NK-92 (cell line): Measurements from ENCODE around the gene FADD.
"Not testable (repeated sequence)": the region's sequence is repeated elsewhere in the genome, so short reads cannot be mapped to it uniquely, and the experiment has no call there.

ENCODE experiments used
- DNase-seq: peaks from one replicate; lab custom pipeline; 2025; ENCODE audit not compliant: unreplicated experiment; lab: John Stamatoyannopoulos, UW

Gene FADD

DNA sequence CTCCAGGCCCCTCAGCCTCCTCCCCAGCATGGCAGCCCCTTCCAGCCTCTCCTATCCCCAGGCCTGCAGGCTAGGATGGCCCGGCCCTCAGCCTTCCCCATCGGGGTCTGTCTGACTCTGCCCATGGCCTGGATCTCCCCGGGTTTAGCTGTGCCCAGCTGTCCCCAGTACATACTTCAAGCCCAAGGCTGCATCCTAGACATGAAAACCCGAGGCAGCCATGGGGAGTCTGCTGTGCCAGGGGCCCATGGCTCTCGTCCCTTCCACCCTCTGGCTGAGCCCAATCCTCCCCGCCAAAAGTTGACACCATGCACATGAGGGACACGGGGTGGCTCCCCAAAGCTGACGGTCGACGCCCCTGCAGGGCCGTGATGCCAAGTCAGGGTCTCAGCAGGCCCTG lies 22.2 kb upstream of the FADD start:
- DNase-seq, result no peak

DNA sequence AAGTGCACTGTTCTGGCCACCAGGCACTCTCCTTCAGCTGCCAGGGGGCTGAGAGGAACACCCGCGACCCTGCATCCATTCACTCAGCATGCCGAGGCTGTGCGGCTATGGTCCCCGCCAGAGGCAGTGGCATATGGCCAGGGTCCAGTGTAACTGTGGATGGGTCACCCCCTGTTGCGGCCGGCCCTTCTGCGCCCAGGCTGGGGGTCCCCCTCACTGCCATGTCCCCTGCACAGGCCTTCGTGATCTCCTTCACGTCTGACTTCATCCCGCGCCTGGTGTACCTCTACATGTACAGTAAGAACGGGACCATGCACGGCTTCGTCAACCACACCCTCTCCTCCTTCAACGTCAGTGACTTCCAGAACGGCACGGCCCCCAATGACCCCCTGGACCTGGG lies 20.8 kb upstream of the FADD start:
- DNase-seq, result no peak

DNA sequence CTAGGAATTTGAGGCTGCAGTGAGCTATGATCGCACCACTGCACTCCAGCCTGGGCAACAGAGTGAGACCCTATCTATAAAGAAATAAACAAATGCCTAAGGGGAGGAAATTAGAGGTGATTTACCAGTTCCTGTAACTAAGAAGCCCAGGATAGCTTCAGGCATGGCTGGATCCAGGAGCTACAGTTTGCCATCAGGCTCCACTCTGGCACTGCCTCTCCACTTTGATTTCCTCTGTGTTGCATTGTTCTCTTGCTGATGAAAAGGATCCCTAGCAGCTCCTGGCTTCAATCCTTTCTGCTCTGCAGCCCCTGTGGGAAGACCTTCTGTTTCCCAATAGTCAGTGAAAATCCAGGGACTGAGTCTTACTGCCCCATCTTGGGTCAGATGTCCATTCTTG lies 20.1 kb upstream of the FADD start:
- no peak for DNase-seq

DNA sequence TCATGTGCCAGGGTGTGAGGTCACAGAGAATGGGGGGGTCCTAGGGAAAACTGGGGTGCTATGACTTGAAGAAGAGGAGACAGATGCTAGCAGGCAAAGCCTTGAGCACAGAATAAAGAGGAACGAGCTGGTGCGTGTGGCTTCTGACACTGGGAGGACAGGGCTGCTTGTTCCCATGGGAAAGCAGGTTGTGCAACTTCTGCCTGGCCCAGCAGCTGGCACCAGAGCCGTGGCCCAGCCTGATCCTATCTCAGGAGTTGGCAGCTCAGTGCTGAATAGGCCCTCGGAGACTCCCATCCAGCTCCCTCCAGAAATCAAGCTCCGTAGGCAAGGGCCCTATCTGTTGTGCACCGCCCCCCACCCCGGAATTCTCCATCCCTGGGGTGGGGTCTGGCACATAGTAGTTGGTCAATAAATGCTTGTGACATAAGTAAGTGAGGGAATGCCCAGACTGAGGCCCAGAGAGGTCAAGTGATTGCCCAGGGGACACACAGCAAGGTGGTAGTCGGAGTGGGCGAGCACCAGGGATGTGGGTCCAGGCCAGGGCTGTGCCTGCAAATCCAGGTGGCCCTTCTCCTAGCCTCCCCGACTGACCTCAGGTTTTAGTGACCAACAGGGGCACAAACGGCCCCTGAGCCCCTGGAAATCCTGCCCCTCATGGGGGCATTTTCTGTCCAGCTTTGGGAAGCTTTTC lies 19.5 kb upstream of the FADD start:
- DNase-seq, result no peak

DNA sequence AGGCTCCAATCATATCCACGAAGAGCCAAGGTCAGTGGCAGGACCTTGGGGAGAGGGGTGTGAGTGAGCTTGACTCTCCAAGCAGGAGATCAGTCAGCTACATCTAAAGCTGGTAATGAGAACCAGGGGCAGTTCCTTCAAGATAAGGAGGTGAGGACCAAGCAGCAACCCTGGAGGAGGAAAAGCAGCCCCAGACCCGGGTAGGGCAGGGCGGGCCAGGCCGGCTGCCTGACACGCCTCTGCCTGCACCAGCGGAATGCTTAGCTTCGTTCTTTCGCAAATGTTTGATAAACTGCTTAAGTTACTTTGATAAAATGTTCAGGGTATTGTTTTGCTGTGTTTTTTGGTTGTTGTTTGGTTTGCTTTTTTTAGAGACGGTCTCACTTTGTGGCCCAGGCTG lies 18.7 kb upstream of the FADD start:
- DNase-seq, result no peak

DNA sequence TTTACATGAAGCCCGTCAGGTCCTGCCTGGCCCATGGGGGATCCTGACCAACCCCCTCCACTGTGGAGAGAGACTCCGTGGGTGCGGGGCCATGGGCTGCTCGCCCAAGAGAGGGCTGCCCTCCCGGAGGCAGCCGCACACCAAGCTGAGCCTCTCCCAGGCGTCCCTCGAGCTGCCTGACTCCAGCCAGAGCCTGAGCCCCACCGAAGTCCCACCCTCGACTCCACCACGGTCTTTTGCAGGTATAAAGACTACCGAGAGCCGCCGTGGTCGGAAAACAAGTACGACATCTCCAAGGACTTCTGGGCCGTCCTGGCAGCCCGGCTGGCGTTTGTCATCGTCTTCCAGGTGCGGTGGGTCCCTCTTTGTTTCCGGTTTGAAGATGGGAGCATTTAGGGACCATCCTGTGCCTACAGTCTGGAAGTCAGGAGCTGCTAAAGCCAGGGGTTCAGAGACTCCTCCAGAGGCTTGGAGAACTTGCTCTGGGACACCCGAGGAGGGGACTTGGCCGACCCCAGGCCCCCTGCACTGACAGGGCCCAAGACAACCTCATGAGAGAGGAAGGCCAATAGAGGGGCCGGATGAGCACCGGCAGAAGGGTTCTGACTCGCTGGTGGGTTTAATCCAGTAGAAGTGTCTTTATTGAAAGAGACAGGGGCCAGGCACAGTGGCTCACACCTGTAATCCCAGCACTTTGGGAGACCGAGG lies 17.6 kb upstream of the FADD start:
- DNase-seq, result no peak

DNA sequence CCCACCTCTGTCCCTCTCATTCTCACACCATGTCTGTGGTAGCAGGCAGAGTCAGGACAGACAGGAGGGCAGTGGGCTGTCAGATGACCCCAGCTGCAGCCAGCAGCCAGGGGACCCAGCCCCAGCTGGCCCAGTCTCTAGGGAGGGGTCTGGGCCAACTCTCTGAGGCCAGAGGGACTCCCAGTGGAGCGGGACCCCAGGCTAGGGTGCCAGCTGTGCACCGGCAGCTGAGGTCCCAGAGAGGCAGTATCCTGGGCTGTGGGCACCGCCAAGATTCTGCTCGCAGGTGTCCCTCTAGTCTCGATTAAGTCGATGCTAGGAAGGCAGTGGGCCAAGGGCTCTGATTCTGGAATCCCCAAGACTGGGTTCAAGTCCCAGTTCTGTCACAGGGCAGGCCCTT lies 16.7 kb upstream of the FADD start:
- DNase-seq, result no peak

DNA sequence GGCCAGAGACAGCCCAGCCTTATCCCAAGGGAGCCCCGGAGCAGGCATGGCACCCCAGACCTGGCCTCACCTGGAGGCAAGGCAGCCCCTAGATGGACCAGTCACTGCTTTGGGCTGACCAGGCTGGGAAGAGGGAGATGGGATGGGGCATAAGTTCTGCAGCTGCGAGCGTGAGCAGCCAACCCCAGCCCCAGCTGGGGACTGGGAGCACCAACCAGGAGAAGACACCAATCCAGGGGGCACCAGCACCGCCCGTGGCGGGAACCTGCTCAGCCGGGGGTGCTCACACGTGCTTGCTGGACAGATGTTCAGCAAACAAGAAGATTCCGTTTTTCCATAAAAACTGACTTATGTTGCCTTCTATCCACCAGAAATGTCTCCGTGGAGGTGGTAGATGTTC lies 16.2 kb upstream of the FADD start:
- DNase-seq, result no peak

DNA sequence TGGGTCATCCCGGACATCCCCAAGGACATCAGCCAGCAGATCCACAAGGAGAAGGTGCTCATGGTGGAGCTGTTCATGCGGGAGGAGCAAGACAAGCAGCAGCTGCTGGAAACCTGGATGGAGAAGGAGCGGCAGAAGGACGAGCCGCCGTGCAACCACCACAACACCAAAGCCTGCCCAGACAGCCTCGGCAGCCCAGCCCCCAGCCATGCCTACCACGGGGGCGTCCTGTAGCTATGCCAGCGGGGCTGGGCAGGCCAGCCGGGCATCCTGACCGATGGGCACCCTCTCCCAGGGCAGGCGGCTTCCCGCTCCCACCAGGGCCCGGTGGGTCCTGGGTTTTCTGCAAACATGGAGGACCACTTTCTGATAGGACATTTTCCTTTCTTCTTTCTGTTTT lies 15.3 kb upstream of the FADD start:
- no peak for DNase-seq

DNA sequence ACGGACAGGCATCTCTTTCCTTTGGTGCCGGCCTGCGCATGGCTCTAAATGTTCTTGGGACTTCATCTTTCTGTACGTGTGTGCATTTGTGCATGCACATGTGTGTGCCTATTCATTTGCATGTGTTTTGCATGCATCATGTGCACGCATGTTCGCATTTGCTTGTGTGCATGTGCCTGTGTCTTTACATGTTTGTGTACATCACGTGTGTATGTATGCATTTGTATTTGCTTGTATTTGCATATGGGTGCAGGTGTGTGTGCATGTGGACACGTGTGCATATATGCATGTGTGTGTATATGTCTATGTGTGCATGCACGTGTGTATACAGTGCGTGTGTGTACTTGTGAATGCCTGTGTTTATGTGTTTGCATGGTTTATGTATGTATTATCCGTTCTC lies 13.5 kb upstream of the FADD start:
- no peak for DNase-seq

DNA sequence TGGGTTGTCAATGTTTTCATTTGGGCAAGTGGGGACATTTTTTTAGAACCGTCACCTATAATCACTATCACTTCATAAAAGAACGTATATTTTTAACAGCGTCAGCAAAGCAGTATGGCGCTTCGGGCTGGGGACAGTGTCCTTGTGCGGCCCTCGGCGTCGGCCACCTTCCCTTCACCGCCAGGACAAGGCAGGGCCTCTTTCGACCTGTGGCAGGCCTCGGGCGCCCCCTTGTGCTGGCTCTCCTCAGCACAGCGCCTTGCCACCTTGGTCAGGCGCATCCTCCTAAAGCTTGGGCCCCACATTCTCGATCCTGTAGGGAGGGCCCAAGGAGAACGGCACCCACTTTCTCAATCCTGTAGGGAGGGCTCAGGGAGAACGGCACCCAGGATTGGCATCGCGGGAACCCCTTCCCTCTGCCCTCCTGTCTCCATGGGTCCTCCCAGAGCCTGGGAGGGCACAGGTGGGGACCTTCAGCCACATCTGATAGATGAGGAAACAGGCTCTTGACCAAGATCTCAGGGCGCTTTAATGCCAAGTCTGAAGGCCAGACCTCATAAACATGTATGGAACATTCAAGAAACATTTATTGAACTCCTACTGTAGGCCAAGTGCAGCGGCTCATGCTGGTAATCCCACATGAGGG lies 11.5 kb upstream of the FADD start:
- no peak for DNase-seq

DNA sequence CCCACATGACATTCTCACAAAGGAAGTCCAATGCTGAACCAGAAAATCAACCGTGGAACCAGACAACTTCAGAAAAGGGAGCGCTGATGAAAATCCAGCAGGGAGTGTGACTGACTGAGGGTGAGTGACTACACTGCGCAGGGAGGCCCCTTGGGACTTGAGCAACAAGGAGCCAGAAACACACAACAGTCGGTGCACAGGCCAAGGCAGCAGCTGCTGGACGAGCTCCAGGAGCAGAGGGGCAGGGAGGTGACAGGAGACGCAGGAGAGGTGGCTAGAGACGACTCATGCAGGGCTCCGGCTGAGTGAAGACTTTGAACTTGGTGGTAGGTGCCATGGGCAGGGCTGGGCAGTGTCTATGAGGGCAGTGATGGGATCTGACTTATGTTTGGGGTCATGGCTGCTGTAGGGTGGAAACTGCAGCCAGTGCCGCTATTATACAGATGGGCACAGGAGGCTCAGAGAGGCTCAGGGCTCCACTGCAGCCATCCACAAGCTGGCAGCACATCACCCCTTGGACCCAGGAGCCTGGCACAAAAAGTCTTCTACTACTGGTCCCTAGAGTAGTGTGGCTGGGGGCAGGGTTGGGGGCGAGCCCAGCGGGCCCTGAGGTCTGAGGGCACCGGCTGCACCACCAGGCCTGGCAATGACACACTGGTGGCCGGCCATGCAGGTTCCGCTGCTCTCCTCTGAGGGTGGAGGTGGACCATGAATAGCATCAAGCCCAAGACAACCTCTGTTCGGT lies 10.3 kb upstream of the FADD start:
- DNase-seq, result no peak

DNA sequence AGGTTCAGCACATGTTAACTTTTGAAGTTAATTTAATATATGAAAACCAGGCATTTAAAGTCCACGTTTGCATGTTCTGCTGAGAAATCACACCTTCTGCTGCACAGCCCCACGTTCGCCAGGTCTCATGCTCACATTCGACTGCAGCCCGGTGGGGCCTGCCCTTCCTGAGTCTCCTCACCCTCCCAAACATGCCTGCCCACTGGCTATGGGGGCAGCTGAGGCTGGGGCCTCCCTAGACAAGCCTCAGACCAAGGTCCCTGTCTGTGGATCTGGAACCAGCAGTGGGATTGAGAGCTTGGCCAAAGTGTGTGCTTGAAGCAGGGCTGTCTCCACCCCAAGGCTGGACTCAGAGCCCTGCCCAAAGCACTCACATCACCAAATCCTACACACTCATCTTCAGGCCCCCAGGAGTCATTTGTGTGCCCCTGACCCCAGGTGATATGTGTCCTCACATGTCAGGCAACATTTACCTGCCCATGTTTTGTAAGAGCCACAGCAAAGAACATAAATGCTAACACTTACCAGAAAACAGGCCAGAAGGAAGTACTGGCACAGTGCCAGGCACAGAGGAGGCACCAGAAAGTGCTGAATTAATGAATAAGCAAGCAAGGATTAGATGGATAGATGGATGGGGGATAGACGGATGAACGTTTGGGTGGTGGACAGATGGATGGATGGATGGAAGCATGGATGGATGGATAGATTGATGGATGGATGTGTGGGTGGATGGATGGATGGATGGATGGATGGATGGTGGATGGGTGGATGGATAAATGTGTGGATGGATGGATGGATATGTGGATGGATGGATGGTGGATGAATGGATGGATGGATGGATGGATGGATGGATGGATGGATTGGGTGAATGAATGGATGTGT lies 9.4 kb upstream of the FADD start:
- DNase-seq, result no peak

DNA sequence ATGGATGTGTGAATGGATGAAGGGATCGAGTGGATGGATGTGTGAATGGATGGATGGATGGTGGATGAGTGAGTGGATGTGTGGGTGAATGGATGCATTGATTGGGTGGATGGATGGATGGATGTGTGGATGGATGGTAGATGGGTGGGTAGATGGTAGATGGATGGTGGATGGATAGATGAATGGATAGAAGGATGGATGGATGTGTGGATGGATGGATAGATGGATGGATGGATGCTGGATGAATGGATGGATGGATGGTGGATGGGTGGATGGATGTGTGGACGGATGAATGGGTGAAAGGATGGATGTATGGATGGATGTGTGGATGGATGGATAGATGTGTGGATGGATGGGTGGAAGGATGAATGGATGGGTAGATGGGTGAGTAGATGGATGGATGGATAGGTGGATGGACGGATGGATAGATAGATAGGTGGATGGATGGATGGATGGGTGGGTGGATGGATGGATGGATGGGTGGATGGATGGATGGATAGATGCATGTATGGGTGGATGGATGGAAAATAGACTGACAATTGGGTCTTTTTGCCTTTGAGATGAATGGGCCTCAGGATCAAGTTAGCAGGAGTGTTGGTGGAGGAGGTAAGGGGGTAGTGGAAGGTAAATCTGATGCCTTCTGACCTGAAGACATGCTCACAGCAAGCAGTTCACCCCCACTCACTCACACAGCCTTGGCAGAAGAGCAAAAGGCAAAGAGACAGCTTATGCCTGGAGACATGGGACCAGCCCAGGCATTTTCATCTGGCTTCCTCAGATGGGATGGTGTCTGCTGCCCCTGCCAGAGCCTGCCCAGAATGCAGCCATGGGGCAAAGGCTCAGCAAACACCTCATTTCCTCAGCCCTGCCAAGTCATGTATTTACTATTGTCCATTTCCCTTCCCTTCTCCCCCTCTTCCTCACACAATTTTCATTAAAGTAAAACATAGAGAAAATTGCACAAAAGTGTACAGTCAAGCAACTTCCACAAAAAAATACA lies 8.0 kb upstream of the FADD start:
- no peak for DNase-seq

DNA sequence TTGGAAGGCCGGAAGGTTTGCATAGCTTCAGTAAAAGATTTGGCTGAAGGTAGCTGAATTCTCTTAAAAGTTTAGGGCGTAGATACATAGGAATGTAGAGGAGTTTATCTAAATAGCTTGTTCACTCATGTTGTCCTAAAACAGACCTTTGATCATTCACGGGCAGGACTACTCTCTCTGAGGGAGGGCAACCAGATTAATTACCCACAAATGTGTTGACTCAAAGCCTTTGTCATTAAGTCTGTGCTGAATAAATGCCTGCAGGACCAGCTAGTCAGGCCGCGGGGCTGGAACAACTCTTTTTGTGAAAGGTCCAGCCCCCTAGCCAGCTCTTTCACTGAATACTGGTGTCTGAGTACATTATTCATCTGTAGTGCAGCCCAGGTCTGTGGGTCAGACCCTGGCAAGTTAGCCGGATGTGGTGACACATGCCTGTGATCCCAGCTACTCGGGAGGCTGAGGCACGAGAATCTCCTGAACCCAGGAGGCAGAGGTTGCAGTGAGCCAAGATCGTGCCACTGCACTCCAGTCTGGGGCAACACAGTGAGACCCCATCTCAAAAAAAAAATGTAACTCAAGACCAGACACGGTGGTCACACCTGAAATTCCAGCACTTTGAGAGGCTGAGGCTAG lies 2.8 kb upstream of the FADD start:
- DNase-seq, result no peak

DNA sequence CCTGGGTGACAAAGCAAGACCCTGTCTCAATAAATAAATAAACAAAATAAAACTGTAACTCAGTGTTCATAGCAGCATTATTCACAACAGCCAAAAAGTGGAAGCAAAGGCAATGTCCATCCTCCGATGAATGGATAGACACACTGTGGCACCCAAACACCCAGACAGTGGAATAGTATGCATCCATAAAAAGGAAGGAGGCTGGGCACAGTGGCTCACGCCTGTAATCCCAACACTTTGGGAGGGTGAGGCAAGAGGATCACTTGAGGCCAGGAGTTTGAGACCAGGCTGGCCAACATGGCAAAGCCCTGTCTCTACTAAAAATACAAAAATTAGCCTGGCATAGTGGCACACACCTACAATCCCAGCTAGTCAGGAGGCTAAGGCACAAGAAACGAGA lies 2.0 kb upstream of the FADD start:
- DNase-seq, result not testable (repeated sequence)

DNA sequence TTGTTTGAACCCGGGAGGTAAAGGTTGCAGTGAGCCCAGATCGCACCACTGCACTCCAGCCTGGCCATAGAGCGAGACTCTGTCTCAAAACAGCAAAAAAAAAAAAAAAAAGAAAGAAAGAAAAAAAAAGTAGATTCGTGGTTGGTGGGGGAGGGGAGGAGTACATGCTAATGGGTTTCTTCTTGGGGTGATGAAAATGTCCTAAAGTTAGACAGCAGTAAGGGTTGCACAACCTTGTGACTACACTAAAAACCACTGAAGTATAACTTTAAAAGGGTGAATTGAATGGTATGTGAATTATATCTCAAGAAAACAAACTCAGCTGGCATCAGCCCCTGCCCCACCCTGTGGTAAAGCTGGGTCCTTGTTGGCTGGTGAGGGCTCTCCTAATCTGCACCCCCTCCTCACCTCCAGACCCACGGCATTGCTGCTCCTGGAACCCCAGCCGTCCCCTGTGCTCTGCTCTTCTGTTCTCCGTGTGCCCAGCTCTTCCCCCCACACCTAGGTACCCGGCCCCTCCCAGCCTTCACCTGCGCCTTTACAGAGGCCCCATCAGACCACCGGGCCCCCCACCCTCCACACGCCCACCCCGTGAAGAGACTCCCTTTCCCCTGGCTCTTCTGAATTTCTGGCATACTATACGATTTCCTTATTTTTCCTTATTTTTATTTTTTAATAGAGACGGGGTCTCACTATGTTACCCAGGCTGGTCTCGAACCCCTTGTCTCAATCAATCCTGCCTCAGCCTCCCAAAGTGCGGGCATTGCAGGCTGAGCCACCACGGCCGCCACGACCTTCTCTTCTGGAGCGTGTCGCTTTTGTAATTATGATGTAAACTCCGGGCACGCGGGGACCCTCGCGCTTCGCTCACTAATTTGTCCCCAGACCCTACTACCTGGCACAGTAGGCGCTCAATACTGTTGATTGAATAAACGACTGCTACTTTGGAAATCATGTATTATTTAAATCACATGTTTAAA lies 924 bp upstream of the FADD start:
- no peak for DNase-seq
